Mucosa of descending colon (tissue), 3 donors: ENCODE results near the gene TFCP2L1. TPM values are rescaled to one million over a fixed set of nuclear protein-coding genes. Genes with fewer than 3 reads are reported as not detected.

Experiments used
- ATAC-seq: fragments of 200-7000 bp; cut with Tn5 transposase; one replicate; pipeline ENCODE4 v1.9.1; 2020; ENCODE audit warnings: mild to moderate bottlenecking, moderate library complexity
- DNase-seq, 3 donors: peaks; one replicate each; pipeline ENCODE4 v3.0.0-alpha.2; 2020
- H3K36me3 ChIP-seq: fragments of 200-600 bp; one replicate; pipeline ENCODE4 v1.8.0; 2021; ENCODE audit warnings: low read depth, mild to moderate bottlenecking
- H3K4me1 ChIP-seq: fragments of 200-600 bp; one replicate; pipeline ENCODE4 v1.8.0; 2021; ENCODE audit warnings: low read depth, mild to moderate bottlenecking
- H3K4me3 ChIP-seq: fragments of 200-600 bp; one replicate; pipeline ENCODE4 v1.8.0; 2021; ENCODE audit warnings: mild to moderate bottlenecking
- H3K9me3 ChIP-seq: fragments of 200-600 bp; one replicate; pipeline ENCODE4 v1.8.0; 2021; ENCODE audit warnings: mild to moderate bottlenecking
- intact Hi-C, 2 donors: fragments of 100-400 bp; cut with DNase I in 1 of 2; cut with micrococcal nuclease in 1 of 2; formaldehyde crosslinking; loops; one replicate each; pipeline versions ENCODE4 v1.11.0 to v1.11.1; 2022; cut with DNase I, micrococcal nuclease
- total RNA-seq, 3 donors: library from RNA; stranded (reverse); fragmentation: NEBNext Ultra II Directional in 2 of 3; extraction: Animal tissue kit (Norgen Biotek cat#: 25700) in 2 of 3; gene quantifications; one replicate each; pipeline versions ENCODE4 v1.2.1 to v1.2.4, GENCODE V29; 2021 to 2023
- TF ChIP-seq, protein P1 (sequence below): fragments of 200-600 bp; IDR thresholded peaks from one replicate; pipeline ENCODE4 v1.8.0; 2022; ENCODE audit warnings: antibody characterized with exemption, mild to moderate bottlenecking
- donor health status: DM: no; HTN: no; CAD: no; lungs with moderate emphysema.
- donor health status: DM: no; HTN: no; CAD: no.
- donor health status: DM: no; HTN: yes; CAD: no.

The TFCP2L1 gene
- total RNA-seq, 3 donors from 2014 or later = 46.9 to 111 (median 107) TPM

DNA sequence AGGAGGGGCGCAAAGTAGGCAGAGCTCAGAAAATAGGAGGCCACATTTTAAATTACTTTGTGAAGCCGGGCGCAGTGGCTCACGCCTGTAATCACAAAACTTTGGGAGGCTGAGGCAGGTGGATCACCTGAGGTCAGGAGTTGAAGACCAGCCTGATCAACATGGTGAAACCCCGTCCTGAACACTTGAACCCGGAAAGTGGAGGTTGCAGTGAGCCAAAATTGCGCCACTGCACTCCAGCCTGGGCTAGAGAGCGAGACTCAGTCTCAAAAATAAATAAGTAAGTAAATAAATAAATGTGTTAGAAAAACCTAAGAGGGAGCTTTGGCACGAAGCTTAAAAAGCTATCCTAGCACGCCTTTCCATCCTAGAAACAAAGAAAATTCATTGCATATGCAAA lies 105.5 kb downstream of the TFCP2L1 start:
- ATAC-seq (no peak), DNase-seq (no peak)
- intact Hi-C loops = no loop called here
- H3K9me3 ChIP-seq = no peaks in the 10 kb centered on the region
- H3K36me3 ChIP-seq = no peaks in the 10 kb centered on the region
- TF ChIP-seq, protein P1, sequence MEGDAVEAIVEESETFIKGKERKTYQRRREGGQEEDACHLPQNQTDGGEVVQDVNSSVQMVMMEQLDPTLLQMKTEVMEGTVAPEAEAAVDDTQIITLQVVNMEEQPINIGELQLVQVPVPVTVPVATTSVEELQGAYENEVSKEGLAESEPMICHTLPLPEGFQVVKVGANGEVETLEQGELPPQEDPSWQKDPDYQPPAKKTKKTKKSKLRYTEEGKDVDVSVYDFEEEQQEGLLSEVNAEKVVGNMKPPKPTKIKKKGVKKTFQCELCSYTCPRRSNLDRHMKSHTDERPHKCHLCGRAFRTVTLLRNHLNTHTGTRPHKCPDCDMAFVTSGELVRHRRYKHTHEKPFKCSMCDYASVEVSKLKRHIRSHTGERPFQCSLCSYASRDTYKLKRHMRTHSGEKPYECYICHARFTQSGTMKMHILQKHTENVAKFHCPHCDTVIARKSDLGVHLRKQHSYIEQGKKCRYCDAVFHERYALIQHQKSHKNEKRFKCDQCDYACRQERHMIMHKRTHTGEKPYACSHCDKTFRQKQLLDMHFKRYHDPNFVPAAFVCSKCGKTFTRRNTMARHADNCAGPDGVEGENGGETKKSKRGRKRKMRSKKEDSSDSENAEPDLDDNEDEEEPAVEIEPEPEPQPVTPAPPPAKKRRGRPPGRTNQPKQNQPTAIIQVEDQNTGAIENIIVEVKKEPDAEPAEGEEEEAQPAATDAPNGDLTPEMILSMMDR = no peak
- H3K4me1 ChIP-seq = no peaks in the 10 kb centered on the region
- no peak overlapping the region for H3K4me3 ChIP-seq

DNA sequence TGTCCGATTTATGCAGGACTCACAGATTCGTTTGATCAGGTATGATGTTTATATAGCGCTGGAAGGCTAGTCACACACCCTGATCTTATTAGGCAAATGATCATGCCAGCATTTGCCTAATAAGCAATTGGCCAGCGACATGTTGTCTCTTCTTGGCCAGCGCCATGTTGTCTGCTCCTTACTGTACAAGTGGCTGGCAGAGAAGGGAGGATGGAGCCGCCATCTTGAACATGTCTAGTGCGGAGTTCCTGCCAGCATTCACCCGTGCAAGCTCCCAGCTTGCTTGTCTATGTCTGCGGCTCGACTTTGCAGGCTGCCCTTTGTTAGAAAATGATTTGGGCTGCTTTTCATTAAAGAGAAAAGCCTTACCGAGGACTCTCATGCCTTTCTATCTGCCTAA lies 106.3 kb downstream of the TFCP2L1 start:
- Histone ChIP-seq H3K4me3 (no peak overlapping the region), H3K9me3 (no peaks in the 10 kb centered on the region), H3K4me1 (no peaks in the 10 kb centered on the region), H3K36me3 (no peaks in the 10 kb centered on the region)
- DNase-seq (no peak), ATAC-seq (no peak)
- intact Hi-C loops = no loop called here
- TF ChIP-seq, protein P1 = no peak

DNA sequence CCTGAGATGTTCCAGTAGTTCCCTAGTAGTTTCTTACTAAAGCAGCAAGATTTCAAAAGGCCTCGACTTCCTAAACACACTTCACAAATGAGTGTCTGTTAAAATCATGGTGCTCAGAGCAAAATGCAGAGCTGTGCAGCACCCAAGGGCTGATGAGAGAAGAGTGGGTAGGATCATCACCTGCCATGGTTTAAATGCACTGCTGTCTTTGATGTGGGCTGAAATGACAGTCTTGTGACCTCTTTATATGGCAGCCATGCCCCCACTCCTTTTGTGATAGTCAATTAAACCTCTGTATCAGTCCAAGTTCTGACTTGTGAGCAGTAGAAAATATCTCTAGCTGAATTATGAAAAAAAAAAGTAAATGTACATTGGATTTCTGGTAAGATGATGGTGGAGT lies 107.1 kb downstream of the TFCP2L1 start:
- no peak for ATAC-seq
- no peak overlapping the region for H3K4me3 ChIP-seq
- no peak for DNase-seq
- TF ChIP-seq, protein P1 = no peak
- no peaks in the 10 kb centered on the region for H3K4me1 ChIP-seq
- intact Hi-C loops = no loop called here
- H3K36me3 ChIP-seq = no peaks in the 10 kb centered on the region
- H3K9me3 ChIP-seq = no peaks in the 10 kb centered on the region

DNA sequence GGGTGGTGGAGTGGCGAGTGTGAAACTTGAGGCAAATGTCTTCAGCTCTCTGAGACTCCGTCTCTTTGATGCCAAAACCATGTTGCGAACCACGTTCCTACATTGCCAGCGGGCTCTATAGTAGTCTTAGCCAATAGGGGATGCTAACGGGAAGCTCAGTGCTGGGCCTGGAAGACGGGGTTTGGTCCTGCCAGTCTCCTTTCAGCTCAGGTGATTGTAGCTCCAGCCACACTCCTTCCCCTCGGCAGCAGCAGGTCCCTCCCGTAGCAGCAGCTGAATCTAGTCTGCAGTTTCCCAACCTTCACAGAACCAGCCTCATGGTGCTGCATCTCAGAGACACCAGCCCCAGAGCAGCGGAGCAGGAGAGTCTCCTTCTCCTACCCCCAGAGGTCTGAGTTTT lies 109.7 kb downstream of the TFCP2L1 start:
- intact Hi-C loops = no loop called here
- TF ChIP-seq, protein P1 = no peak
- Histone ChIP-seq H3K9me3 (no peaks in the 10 kb centered on the region), H3K36me3 (no peaks in the 10 kb centered on the region), H3K4me1 (no peaks in the 10 kb centered on the region), H3K4me3 (no peak overlapping the region)
- DNase-seq (no peak), ATAC-seq (no peak)

DNA sequence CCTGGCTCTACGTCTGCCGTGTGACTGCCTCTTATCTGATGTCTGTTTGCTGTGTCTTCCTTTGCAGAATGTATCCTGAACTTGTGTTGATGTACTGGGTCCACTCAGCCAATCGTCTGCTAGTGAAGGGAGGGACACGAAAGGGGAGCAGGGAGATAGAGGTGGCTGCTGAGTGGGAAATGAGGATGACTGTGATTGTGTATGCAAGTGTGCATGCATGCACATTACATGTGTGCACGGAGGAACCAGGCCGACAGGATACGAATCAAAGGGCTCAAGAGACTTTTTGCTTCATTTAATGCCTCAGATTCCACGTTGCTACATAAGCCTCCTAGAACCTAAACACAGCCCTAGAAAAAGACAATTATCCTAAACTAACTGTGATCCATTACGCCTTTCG lies 111.2 kb downstream of the TFCP2L1 start:
- TF ChIP-seq, protein P1 = no peak
- no peaks in the 10 kb centered on the region for H3K9me3 ChIP-seq
- H3K4me1 ChIP-seq = no peaks in the 10 kb centered on the region
- intact Hi-C loops = no loop called here
- no peak overlapping the region for H3K4me3 ChIP-seq
- DNase-seq (no peak), ATAC-seq (no peak)
- no peaks in the 10 kb centered on the region for H3K36me3 ChIP-seq

DNA sequence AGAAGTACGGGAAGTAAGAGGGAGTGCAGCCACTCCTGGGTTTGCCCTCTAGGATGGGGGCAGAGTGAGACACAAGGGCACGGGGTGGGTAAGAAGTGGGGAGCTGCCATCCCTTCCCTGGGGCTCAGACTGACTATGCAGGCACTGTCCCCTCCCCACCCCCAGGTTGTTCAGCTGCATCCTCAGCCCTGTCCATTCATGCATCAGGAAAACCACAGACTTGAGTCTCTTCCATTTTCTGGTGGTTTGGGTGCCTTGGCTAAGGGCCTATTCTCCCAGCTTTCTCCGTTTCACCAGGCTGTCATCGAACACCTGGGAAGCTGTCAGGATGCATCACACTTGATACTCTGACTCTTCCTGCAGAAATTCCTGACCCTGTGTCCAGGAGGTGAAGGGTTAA lies 111.9 kb downstream of the TFCP2L1 start:
- TF ChIP-seq, protein P1 = no peak
- no peak overlapping the region for H3K4me3 ChIP-seq
- no peaks in the 10 kb centered on the region for H3K9me3 ChIP-seq
- no peaks in the 10 kb centered on the region for H3K36me3 ChIP-seq
- intact Hi-C loops = no loop called here
- DNase-seq (no peak), ATAC-seq (no peak)
- no peaks in the 10 kb centered on the region for H3K4me1 ChIP-seq
